Heart left ventricle (tissue), 13 donors: Measurements from ENCODE around the gene CTPS2.

ENCODE experiments used
- CTCF ChIP-seq, 12 donors: fragments of 200-600 bp; sonication (generic) in 4 of 12; IDR thresholded peaks; one replicate each; pipeline versions ENCODE4 v1.5.0 to v1.8.0; 2018 to 2022; ENCODE audit warnings: antibody characterized with exemption in 12 of 12, mild to moderate bottlenecking in 5 of 12
- POLR2A ChIP-seq, 2 donors: fragments of 450-650 bp; IDR thresholded peaks; one replicate each; pipeline ENCODE4 v1.6.1; 2017; ENCODE audit warnings: antibody characterized with exemption in 2 of 2, mild to moderate bottlenecking in 2 of 2, moderate library complexity in 2 of 2
- donor health status: ischemic (EF 13 %, LVEDD 7.1; RV severe dilation, severe dysfunction).
- donor health status: DM: no; HTN: yes; CAD: no.
- donor health status: DM: no; HTN: no; CAD: no.
- donor health status: ischemic (EF 25% LVEDD 6.9; RV normal size, moderate dysfunction).
- donor health status: ischemic (EF 25% LVEDD 5.7; RV mildly dilated, moderate dysfunction).
- donor health status: ischemic (EF 35%, LVEDD 5.7; RV mildly dilated, moderate dysfunction).
- donor health status: nonischemic (EF 11% LVEDD 7.7; RV severe dilation, severe dysfunction).
- donor health status: DM: yes; HTN: yes; CAD: no.
- donor health status: PGD.
- donor health status: ischemic (EF 29% LVEDD 5.4; RV normal size, mild dysfunction).
- donor health status: nonischemic (EF 23%, LVEDD 6.1; RV moderate dilation, normal function).

GRCh38 chrX:16745659-16746058 lies 33.2 kb upstream of the CTPS2 start:
- TF ChIP-seq POLR2A (IDR thresholded peaks at IDR 0.05) (no peak), CTCF (IDR thresholded peaks at IDR 0.05) (no peak)
